ENCODE data around the gene PARD3B.

GRCh38 chr2:205585449-205586383, 1040.4 kb downstream of the PARD3B start:
- TF ChIP-seq CTCF (IDR thresholded peaks at IDR 0.05) (no peak), POLR2A (IDR thresholded peaks at IDR 0.05) (no peak), POLR2AphosphoS5 (IDR thresholded peaks at IDR 0.05) (no peak), EP300 (IDR thresholded peaks at IDR 0.05; ENCODE audit: low read depth) (no peak)

All from transverse colon (tissue), 4 donors.